Epithelial cell of esophagus (primary cell): ENCODE results near the gene DEFB132.

ENCODE experiments used
- DNase-seq: peaks from one replicate; pipeline ENCODE4 v3.0.0; 2010; ENCODE audit warnings: low read depth
- H3K4me3 ChIP-seq: 2 replicates; pipeline ENCODE4 v1.5.1; 2011; ENCODE audit warnings: mild to moderate bottlenecking, low read length, control low read depth
- CTCF ChIP-seq: IDR thresholded peaks from 2 replicates; pipeline ENCODE4 v1.5.1; 2011; ENCODE audit warnings: low read depth, mild to moderate bottlenecking, low read length, control low read depth, inconsistent platforms; ENCODE audit not compliant: insufficient read depth; ENCODE audit errors: missing control alignments

Gene DEFB132

DNA sequence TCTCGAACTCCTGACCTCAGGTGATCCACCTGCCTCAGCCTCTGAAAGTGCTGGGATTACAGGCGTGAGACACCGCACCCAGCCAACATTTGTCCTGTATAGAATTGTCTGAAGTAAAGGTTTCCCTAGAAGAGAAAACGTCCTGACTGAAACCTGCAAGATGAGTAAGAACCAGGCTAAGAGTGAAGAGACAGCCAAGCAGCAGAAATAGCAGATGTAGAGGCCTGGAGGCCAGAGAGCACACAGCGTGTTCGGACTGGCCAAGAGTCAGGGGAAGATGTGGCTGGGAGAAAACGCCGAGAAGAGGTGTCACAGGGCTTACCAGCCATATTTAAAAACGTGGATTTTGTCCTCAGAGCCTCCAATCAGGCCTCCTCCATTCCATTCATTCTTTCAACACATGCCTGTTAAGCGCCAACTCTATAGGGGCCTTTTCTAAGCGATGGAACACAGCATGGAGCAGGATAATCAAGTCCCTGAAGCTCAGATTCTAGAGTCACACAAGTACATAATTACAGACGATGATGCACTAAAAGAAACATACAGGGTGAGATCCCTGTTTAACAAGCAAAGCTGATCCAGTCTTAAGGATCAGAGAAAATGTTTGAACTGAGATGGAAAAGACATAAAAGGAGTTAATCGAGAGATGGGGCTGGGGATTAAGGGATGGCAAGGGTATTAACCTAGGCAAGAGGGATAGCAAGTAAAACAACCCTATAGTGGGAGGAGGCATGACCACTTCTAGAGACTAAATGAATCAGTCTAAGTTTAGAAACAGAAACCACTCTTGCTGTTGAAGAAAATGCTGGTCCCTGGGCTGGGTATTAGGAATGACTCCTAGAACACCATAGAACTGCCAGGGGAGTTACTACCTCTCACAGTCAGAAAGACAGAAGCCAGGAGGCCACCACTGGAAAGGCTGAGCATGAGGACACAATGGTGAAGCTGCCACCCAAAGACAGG, 44.6 kb downstream of the DEFB132 start:
- H3K4me3 ChIP-seq: no peak overlapping the region
- DNase-seq: peak; percentile 58
- no peak for TF ChIP-seq CTCF

DNA sequence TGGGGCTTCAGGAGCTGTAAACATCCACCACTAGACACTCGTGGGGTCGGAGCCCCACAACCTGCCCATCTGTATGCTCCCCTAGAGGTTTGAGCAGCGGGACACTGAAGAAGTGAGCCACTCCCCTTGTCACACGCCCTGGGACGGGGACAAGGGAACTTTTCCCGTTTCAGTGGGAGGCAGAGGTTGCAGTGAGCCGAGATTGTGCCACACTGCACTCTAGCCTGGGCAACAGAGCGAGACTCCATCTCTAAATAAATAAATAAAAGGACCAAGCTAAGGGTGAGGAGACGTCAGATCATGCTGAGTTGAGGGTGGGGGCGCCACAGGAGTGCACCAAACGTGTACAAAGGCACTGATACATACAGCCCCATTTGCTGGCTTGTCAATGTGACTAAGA, 48.2 kb downstream of the DEFB132 start:
- no peak overlapping the region for H3K4me3 ChIP-seq
- no peak for DNase-seq
- TF ChIP-seq CTCF: no peak

GRCh38 chr20:308427-309038, 51.0 kb downstream of the DEFB132 start:
- no peak for TF ChIP-seq CTCF
- DNase-seq: peak; percentile 87
- H3K4me3 ChIP-seq: no peak overlapping the region

GRCh38 chr20:309306-309840, 51.8 kb downstream of the DEFB132 start:
- no peak for DNase-seq
- H3K4me3 ChIP-seq: no peak overlapping the region
- TF ChIP-seq CTCF: no peak

DNA sequence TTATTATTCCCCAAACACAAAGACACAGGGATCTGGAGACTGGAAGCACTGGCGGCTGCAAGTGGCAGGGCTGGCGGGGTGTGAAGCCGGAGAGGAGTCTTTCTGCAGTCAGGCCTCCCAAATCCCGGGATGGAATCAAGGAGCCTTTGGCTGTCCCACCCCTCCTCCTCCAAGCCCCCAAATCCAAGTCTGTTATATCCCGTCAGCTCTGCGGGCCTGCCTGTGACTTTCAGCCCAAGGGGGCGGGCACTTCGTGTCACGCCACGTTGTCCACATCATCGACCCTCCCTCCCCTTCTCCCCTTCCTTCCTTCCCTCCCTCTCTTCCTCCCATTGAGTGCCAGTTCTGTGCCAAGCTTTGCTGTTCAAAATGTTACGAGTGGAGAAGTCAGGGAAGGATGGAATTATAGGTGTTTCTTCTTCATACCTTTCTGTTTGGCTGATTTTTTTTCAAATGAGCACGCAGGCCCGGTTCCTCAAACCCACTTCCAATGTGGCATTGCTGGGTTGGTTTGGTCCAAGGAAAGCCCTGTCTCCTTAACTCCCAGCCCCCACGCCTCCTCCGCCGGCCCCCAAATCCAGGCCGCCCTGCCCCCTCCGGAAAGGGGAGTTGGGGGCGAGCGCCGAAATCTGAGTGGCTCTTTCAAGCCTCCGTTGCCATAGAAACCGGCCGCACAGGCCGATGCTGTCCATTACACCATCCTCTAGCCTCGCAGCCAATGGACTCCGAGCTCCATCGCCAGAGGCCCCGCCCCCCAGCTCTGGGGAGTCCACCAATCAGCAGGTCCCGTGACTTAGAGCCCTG, 52.5 kb downstream of the DEFB132 start:
- no peak for TF ChIP-seq CTCF
- peak; percentile 72 for DNase-seq
- H3K4me3 ChIP-seq: no peak overlapping the region

GRCh38 chr20:310645-311044, 53.1 kb downstream of the DEFB132 start:
- DNase-seq: no peak
- no peak for TF ChIP-seq CTCF
- H3K4me3 ChIP-seq: no peak overlapping the region
